IMR-90 (cell line): ENCODE results near the gene ELFN2. TPM values are rescaled to one million over a fixed set of nuclear protein-coding genes. Genes with fewer than 3 reads are reported as not detected.

ENCODE experiments used
- ATAC-seq: fragments of 200-7000 bp; cut with Tn5 transposase; 2 replicates; pipeline ENCODE4 v1.9.1; 2020; ENCODE audit warnings: low read depth, mild to moderate bottlenecking, moderate library complexity
- BruUV-seq: library from RNA; stranded (reverse); fragments of 400-500 nt; replicated peaks from 2 replicates; lab custom pipeline; 2021; lab: Mats Ljungman, UMichigan
- CTCF ChIA-PET: fragments of 300-600 bp; formaldehyde crosslinking; extraction: SDS; loops from one replicate; lab custom pipeline; 2021; ENCODE audit warnings: antibody characterized with exemption; lab: Yijun Ruan, JAX
- POLR2A ChIA-PET: fragments of 300-600 bp; sonication (Branson Sonifier 250); formaldehyde crosslinking; loops from one replicate; lab custom pipeline; 2022; ENCODE audit warnings: antibody characterized with exemption; ENCODE audit not compliant: unreplicated experiment; lab: Charles Lee
- DNase-seq: peaks from one replicate; pipeline ENCODE4 v3.0.0; 2013
- H2AFZ ChIP-seq: replicated peaks from 2 replicates; pipeline ENCODE3; 2013; ENCODE audit warnings: low read length, mild to moderate bottlenecking; ENCODE audit not compliant: poor library complexity
- H2AK5ac ChIP-seq: 2 replicates; pipeline ENCODE4 v1.6.1; 2013; ENCODE audit warnings: low read depth, low read length, inconsistent platforms
- H2AK9ac ChIP-seq: replicated peaks from 2 replicates; pipeline ENCODE3; 2013; ENCODE audit warnings: mild to moderate bottlenecking, low read depth, low read length, moderate library complexity; ENCODE audit not compliant: poor library complexity
- H2BK120ac ChIP-seq: 2 replicates; pipeline ENCODE4 v1.6.1; 2013; ENCODE audit warnings: low read depth, low read length, inconsistent platforms
- H2BK15ac ChIP-seq: 3 replicates; pipeline ENCODE4 v1.6.1; 2013; ENCODE audit warnings: low read depth, low read length, inconsistent platforms
- H2BK20ac ChIP-seq: 2 replicates; pipeline ENCODE4 v1.6.1; 2013; ENCODE audit warnings: low read depth, mild to moderate bottlenecking, inconsistent platforms, low read length, moderate library complexity
- H2BK5ac ChIP-seq: 2 replicates; pipeline ENCODE4 v1.6.1; 2013; ENCODE audit warnings: mild to moderate bottlenecking, low read depth, low read length, inconsistent platforms; ENCODE audit not compliant: poor library complexity, severe bottlenecking
- H3K14ac ChIP-seq: replicated peaks from 2 replicates; pipeline ENCODE4 v1.6.1; 2013; ENCODE audit warnings: low read depth, low read length, inconsistent platforms
- H3K18ac ChIP-seq: 2 replicates; pipeline ENCODE4 v1.6.1; 2013; ENCODE audit warnings: low read depth, low read length, control low read depth
- H3K23ac ChIP-seq: 2 replicates; pipeline ENCODE4 v1.6.1; 2013; ENCODE audit warnings: low read depth, low read length, inconsistent platforms
- H3K27ac ChIP-seq: 2 replicates; pipeline ENCODE4 v1.5.1; 2013; ENCODE audit warnings: mild to moderate bottlenecking, control low read depth, low read length; ENCODE audit not compliant: insufficient read depth
- H3K27me3 ChIP-seq: 2 replicates; pipeline ENCODE4 v1.6.1; 2013; ENCODE audit warnings: low read length; ENCODE audit not compliant: control insufficient read depth, insufficient read depth
- H3K36me3 ChIP-seq: 2 replicates; pipeline ENCODE4 v1.6.1; 2013; ENCODE audit warnings: low read length, mixed read lengths; ENCODE audit not compliant: control insufficient read depth, insufficient read depth
- H3K4ac ChIP-seq: 2 replicates; pipeline ENCODE4 v1.6.1; 2013; ENCODE audit warnings: low read depth, low read length, inconsistent platforms
- H3K4me1 ChIP-seq: 2 replicates; pipeline ENCODE4 v1.6.1; 2013; ENCODE audit warnings: low read length, mixed read lengths; ENCODE audit not compliant: control insufficient read depth, insufficient read depth
- H3K4me2 ChIP-seq: 2 replicates; pipeline ENCODE4 v1.6.1; 2013; ENCODE audit warnings: low read depth, mild to moderate bottlenecking, control low read depth, low read length, moderate library complexity
- H3K4me3 ChIP-seq: 2 replicates; pipeline ENCODE4 v1.5.1; 2013; ENCODE audit warnings: low read depth, mild to moderate bottlenecking, control low read depth, low read length, moderate library complexity; ENCODE audit not compliant: insufficient read depth
- H3K56ac ChIP-seq: 2 replicates; pipeline ENCODE4 v1.6.1; 2013; ENCODE audit warnings: low read length, inconsistent platforms; ENCODE audit not compliant: insufficient read depth; ENCODE audit errors: extremely low read depth
- H3K79me1 ChIP-seq, 2 experiments: 2 replicates each; pipeline ENCODE4 v1.6.1; 2013; ENCODE audit warnings: low read length in 2 of 2, inconsistent platforms in 1 of 2, low read depth in 1 of 2
- H3K9ac ChIP-seq: 2 replicates; pipeline ENCODE4 v1.6.1; 2013; ENCODE audit warnings: low read depth, low read length, control low read depth
- H3K9me1 ChIP-seq: 2 replicates; pipeline ENCODE4 v1.6.1; 2013; ENCODE audit warnings: low read length, inconsistent platforms; ENCODE audit not compliant: insufficient read depth
- H3K9me3 ChIP-seq: 2 replicates; pipeline ENCODE4 v1.6.1; 2013; ENCODE audit warnings: low read length; ENCODE audit not compliant: control insufficient read depth, insufficient read depth
- H4K20me1 ChIP-seq: 2 replicates; pipeline ENCODE4 v1.6.1; 2013; ENCODE audit warnings: low read length, inconsistent platforms; ENCODE audit not compliant: insufficient read depth
- H4K5ac ChIP-seq: 2 replicates; pipeline ENCODE4 v1.6.1; 2013; ENCODE audit warnings: mild to moderate bottlenecking, low read depth, low read length, control low read depth
- H4K8ac ChIP-seq, 2 experiments: 2 replicates each; pipeline ENCODE4 v1.6.1; 2013; ENCODE audit warnings: low read depth in 2 of 2, low read length in 2 of 2, control low read depth in 1 of 2, inconsistent platforms in 1 of 2
- H4K91ac ChIP-seq: 2 replicates; pipeline ENCODE4 v1.6.1; 2013; ENCODE audit warnings: low read depth, low read length, inconsistent platforms; ENCODE audit not compliant: insufficient read depth
- BHLHE40 ChIP-seq: fragments of 150-350 bp; IDR thresholded peaks from 2 replicates; pipeline ENCODE4 v1.6.1; 2016; ENCODE audit warnings: mild to moderate bottlenecking, low read depth, low read length
- CEBPB ChIP-seq: IDR thresholded peaks from 2 replicates; pipeline ENCODE4 v1.6.1; 2012; ENCODE audit warnings: low read depth, low read length, improper control_type of control experiment
- CHD1 ChIP-seq: IDR thresholded peaks from 2 replicates; pipeline ENCODE4 v1.6.1; 2012; ENCODE audit warnings: low read depth, low read length, improper control_type of control experiment
- MAFK ChIP-seq: IDR thresholded peaks from 2 replicates; pipeline ENCODE4 v1.6.1; 2012; ENCODE audit warnings: low read depth, low read length, improper control_type of control experiment
- MAZ ChIP-seq: IDR thresholded peaks from 2 replicates; pipeline ENCODE4 v1.6.1; 2012; ENCODE audit warnings: low read depth, mild to moderate bottlenecking, low read length, improper control_type of control experiment, moderate library complexity, borderline replicate concordance
- MXI1 ChIP-seq: IDR thresholded peaks from 2 replicates; pipeline ENCODE4 v1.6.1; 2012; ENCODE audit warnings: low read depth, mild to moderate bottlenecking, low read length, moderate library complexity, borderline replicate concordance
- NFE2L2 ChIP-seq: fragments of 150-350 bp; IDR thresholded peaks from 2 replicates; pipeline ENCODE4 v1.6.1; 2016; ENCODE audit warnings: low read depth, mild to moderate bottlenecking, low read length
- RAD21 ChIP-seq: IDR thresholded peaks from 2 replicates; pipeline ENCODE4 v1.6.1; 2012; ENCODE audit warnings: low read length, improper control_type of control experiment
- RCOR1 ChIP-seq: IDR thresholded peaks from 2 replicates; pipeline ENCODE4 v1.6.1; 2012; ENCODE audit warnings: mild to moderate bottlenecking, low read length, improper control_type of control experiment; ENCODE audit not compliant: insufficient replicate concordance
- RFX5 ChIP-seq: IDR thresholded peaks from 2 replicates; pipeline ENCODE4 v1.8.0; 2012; ENCODE audit warnings: low read depth, mild to moderate bottlenecking, low read length, moderate library complexity
- SMC3 ChIP-seq: fragments of 150-350 bp; IDR thresholded peaks from 2 replicates; pipeline ENCODE4 v1.6.1; 2016; ENCODE audit warnings: low read depth, mild to moderate bottlenecking, antibody characterized with exemption, low read length, moderate library complexity
- WGBS, 2 experiments: methylation state at CpG; one replicate each; pipeline versions ENCODE4 v1.1.5 to v1.1.7; 2013; ENCODE audit warnings: missing lambda C conversion rate in 2 of 2; ENCODE audit not compliant: insufficient read length in 1 of 2; ENCODE audit errors: extremely low coverage in 2 of 2; 5-methylcytosine and 5-hydroxymethylcytosine counted together
- dilution Hi-C: fragments of 300-500 bp; cut with HindIII; formaldehyde crosslinking; loops from one replicate; pipeline ENCODE4 v1.14.3; 2018; ENCODE audit warnings: low sequenced_read_pairs; ENCODE audit not compliant: unreplicated experiment
- in situ Hi-C: fragments of 300-500 bp; cut with MboI; formaldehyde crosslinking; loops from 3 replicates; pipeline ENCODE4 v1.14.3; 2019; ENCODE audit warnings: low sequenced_read_pairs, inconsistent platforms, mixed read lengths
- intact Hi-C: fragments of 100-400 bp; cut with micrococcal nuclease; formaldehyde crosslinking; loops from 2 replicates; pipeline ENCODE4 v1.10.0; 2022
- polyA plus RNA-seq, 3 experiments: library from polyadenylated mRNA; depleted of rRNA; stranded (reverse); fragments of >200 nt; gene quantifications; 2 replicates each; pipeline ENCODE4 v1.2.3, GENCODE V29; 2012; ENCODE audit warnings: low replicate concordance in 1 of 3
- total RNA-seq: library from RNA; depleted of rRNA; stranded (reverse); fragments of >200 nt; gene quantifications from 2 replicates; pipeline ENCODE4 v1.2.3, GENCODE V29; 2012
- TF ChIP-seq, protein P1 (sequence below): fragments of 150-350 bp; IDR thresholded peaks from 2 replicates; pipeline ENCODE4 v1.6.1; 2017; ENCODE audit warnings: mild to moderate bottlenecking, antibody characterized with exemption, low read length, low read depth
- TF ChIP-seq, protein P2 (sequence below): fragments of 150-350 bp; IDR thresholded peaks from 2 replicates; pipeline ENCODE4 v1.6.1; 2016; ENCODE audit warnings: low read depth, mild to moderate bottlenecking, low read length, moderate library complexity, borderline replicate concordance
- TF ChIP-seq, protein P3 (sequence below): conservative IDR thresholded peaks from 2 replicates; pipeline ENCODE4 v1.5.1; 2012; ENCODE audit warnings: mild to moderate bottlenecking, low read depth, low read length, improper control_type of control experiment

The ELFN2 gene
- total and polyA plus RNA-seq, 2 of the 4 experiments (the other 2 are of a cell fraction) = 0.72 to 5.0 TPM

DNA sequence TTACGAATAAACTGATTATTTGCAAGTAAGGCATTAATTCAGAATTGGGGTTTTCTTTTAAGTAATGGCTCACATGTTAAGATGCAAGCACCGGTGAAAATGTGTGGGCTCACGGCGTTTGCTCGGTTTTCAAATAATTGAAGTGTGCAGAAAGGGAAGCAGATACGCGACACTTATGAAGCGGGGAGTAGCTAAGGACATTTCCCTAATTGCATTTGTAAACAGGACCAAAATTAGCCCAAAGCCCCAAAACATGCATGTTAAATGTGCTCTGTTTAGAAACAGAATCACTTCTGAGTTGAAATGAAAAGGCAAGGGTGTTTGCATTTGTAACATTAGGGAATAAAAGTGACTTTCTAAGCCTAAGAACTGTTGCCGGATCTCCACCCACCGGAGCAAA is 61.3 kb downstream of the ELFN2 start:
- H4K8ac ChIP-seq = no peak overlapping the region
- no peaks in the 10 kb centered on the region for H4K20me1 ChIP-seq
- no peak overlapping the region for H3K56ac ChIP-seq
- no peak overlapping the region for H3K4ac ChIP-seq
- no peaks in the 10 kb centered on the region for H3K27me3 ChIP-seq
- DNase-seq = no peak
- H3K4me1 ChIP-seq = peaks cover 2% of the 10 kb centered on the region; the same call in 1 of the 2 replicates
- H2AK5ac ChIP-seq = no peak overlapping the region
- H3K27ac ChIP-seq = no peak overlapping the region
- H3K36me3 ChIP-seq = no peaks in the 10 kb centered on the region
- in situ Hi-C loops (no loop called here), dilution Hi-C loops (no loop called here), intact Hi-C loops (no loop called here)
- WGBS, 2 experiments = 80% methylated on average over 2 of the region's 10 CpGs; no CpG with 5 or more reads in 1 of the 2 experiments
- no peak overlapping the region for H3K4me3 ChIP-seq
- no peak overlapping the region for H4K5ac ChIP-seq
- CTCF ChIA-PET = no interaction called here
- TF ChIP-seq MAZ (no peak), NFE2L2 (no peak), MXI1 (no peak), CEBPB (no peak), RCOR1 (no peak), MAFK (no peak), BHLHE40 (no peak), CHD1 (no peak), SMC3 (no peak), RFX5 (no peak), RAD21 (no peak)
- TF ChIP-seq, protein P1, sequence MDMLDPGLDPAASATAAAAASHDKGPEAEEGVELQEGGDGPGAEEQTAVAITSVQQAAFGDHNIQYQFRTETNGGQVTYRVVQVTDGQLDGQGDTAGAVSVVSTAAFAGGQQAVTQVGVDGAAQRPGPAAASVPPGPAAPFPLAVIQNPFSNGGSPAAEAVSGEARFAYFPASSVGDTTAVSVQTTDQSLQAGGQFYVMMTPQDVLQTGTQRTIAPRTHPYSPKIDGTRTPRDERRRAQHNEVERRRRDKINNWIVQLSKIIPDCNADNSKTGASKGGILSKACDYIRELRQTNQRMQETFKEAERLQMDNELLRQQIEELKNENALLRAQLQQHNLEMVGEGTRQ = no peak
- TF ChIP-seq, protein P2, sequence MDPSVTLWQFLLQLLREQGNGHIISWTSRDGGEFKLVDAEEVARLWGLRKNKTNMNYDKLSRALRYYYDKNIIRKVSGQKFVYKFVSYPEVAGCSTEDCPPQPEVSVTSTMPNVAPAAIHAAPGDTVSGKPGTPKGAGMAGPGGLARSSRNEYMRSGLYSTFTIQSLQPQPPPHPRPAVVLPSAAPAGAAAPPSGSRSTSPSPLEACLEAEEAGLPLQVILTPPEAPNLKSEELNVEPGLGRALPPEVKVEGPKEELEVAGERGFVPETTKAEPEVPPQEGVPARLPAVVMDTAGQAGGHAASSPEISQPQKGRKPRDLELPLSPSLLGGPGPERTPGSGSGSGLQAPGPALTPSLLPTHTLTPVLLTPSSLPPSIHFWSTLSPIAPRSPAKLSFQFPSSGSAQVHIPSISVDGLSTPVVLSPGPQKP = no peak
- TF ChIP-seq, protein P3, sequence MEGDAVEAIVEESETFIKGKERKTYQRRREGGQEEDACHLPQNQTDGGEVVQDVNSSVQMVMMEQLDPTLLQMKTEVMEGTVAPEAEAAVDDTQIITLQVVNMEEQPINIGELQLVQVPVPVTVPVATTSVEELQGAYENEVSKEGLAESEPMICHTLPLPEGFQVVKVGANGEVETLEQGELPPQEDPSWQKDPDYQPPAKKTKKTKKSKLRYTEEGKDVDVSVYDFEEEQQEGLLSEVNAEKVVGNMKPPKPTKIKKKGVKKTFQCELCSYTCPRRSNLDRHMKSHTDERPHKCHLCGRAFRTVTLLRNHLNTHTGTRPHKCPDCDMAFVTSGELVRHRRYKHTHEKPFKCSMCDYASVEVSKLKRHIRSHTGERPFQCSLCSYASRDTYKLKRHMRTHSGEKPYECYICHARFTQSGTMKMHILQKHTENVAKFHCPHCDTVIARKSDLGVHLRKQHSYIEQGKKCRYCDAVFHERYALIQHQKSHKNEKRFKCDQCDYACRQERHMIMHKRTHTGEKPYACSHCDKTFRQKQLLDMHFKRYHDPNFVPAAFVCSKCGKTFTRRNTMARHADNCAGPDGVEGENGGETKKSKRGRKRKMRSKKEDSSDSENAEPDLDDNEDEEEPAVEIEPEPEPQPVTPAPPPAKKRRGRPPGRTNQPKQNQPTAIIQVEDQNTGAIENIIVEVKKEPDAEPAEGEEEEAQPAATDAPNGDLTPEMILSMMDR = no peak
- H3K79me1 ChIP-seq = no peaks in the 10 kb centered on the region
- H3K4me2 ChIP-seq = no peak overlapping the region
- no peak overlapping the region for H3K9ac ChIP-seq
- H2BK15ac ChIP-seq = no peak overlapping the region
- peaks cover 5% of the 10 kb centered on the region; the same call in 1 of the 2 replicates for H3K9me1 ChIP-seq
- H3K23ac ChIP-seq = no peak overlapping the region
- H2BK20ac ChIP-seq = no peak overlapping the region
- peak overlapping the region; percentile 64 for H2AFZ ChIP-seq
- H3K14ac ChIP-seq = no peak overlapping the region
- no peak overlapping the region for H2BK5ac ChIP-seq
- no peak overlapping the region for H3K18ac ChIP-seq
- no peak overlapping the region for H2AK9ac ChIP-seq
- no peak for ATAC-seq
- H2BK120ac ChIP-seq = no peak overlapping the region
- no TSS peak for BruUV-seq
- H4K91ac ChIP-seq = no peak overlapping the region
- POLR2A ChIA-PET = no interaction called here
- H3K9me3 ChIP-seq = no peaks in the 10 kb centered on the region
